ENCODE results near the gene RNASEH2B. TPM values are rescaled to one million over a fixed set of nuclear protein-coding genes. Genes with fewer than 3 reads are reported as not detected.
A peak's percentile ranks its signal among the peaks of the same experiment; 100 is the strongest.

The RNASEH2B gene
- total RNA-seq, 4 donors from 2014 or later: 11.1 to 45.0 (median 31.8) TPM

- no peak overlapping the region for H3K4me3 ChIP-seq
- H3K36me3 ChIP-seq: no peaks in the 10 kb centered on the region
- no peaks in the 10 kb centered on the region for H3K27me3 ChIP-seq
- H3K4me1 ChIP-seq: peaks cover 0 to 5% (median 0%) of the 10 kb centered on the region in 3 donors
- TF ChIP-seq, protein P1, sequence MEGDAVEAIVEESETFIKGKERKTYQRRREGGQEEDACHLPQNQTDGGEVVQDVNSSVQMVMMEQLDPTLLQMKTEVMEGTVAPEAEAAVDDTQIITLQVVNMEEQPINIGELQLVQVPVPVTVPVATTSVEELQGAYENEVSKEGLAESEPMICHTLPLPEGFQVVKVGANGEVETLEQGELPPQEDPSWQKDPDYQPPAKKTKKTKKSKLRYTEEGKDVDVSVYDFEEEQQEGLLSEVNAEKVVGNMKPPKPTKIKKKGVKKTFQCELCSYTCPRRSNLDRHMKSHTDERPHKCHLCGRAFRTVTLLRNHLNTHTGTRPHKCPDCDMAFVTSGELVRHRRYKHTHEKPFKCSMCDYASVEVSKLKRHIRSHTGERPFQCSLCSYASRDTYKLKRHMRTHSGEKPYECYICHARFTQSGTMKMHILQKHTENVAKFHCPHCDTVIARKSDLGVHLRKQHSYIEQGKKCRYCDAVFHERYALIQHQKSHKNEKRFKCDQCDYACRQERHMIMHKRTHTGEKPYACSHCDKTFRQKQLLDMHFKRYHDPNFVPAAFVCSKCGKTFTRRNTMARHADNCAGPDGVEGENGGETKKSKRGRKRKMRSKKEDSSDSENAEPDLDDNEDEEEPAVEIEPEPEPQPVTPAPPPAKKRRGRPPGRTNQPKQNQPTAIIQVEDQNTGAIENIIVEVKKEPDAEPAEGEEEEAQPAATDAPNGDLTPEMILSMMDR (IDR thresholded peaks at IDR 0.05): no peak
- no peak for TF ChIP-seq POLR2A (IDR thresholded peaks at IDR 0.05)
- intact Hi-C loops (cut with DNase I): no loop called here
- 51 to 68% methylated on average over 7 of the region's 7 CpGs for WGBS, 2 donors
- DNase-seq: no peak
- no peaks in the 10 kb centered on the region for H3K9me3 ChIP-seq
- no peak overlapping the region for H3K27ac ChIP-seq
Measured at GRCh38 chr13:50892210-50892944, 17.2 kb upstream of the RNASEH2B start.

- TF ChIP-seq POLR2A (IDR thresholded peaks at IDR 0.05): no peak
- TF ChIP-seq, protein P1 (IDR thresholded peaks at IDR 0.05): no peak
- intact Hi-C loops (cut with DNase I): no loop called here
- no peaks in the 10 kb centered on the region for H3K36me3 ChIP-seq
- H3K9me3 ChIP-seq: no peaks in the 10 kb centered on the region
- H3K4me1 ChIP-seq: peaks cover 0 to 5% (median 0%) of the 10 kb centered on the region in 3 donors
- peak overlapping the region in 1 of 4 donors; percentile 5 for H3K4me3 ChIP-seq
- DNase-seq: no peak
- no peaks in the 10 kb centered on the region for H3K27me3 ChIP-seq
- 34 to 44% methylated on average over 4 of the region's 4 CpGs for WGBS, 2 donors
- peak overlapping the region in 3 of 4 donors; percentile 27 to 67 (median 54) for H3K27ac ChIP-seq
Measured at GRCh38 chr13:50893211-50893852, 16.3 kb upstream of the RNASEH2B start.

DNA sequence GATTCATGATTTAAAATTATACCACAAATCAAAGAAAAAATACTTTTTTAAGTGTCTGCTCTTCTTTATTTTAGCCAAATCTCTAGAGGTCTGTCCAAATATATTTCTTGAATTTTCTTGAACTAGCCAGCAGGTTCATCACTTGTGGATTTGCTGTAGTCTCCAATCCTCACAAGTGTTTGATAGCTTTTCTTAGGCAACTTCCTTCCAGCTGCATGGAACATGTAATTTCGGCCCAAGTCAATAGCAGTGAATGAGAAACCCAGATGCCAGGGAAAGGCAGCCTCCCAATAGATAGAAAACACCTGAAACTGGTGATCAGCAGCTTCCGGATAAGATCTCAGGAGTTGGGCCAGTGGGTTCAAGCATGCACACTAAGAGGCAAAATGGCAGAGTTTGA, 15.6 kb upstream of the RNASEH2B start:
- Histone ChIP-seq H3K27ac (no peak overlapping the region), H3K4me1 (peaks cover 0 to 5% (median 0%) of the 10 kb centered on the region in 3 donors), H3K27me3 (no peaks in the 10 kb centered on the region), H3K4me3 (no peak overlapping the region), H3K36me3 (no peaks in the 10 kb centered on the region), H3K9me3 (no peaks in the 10 kb centered on the region)
- WGBS, 2 donors: 75 to 89% methylated on average over 2 of the region's 2 CpGs
- intact Hi-C loops (cut with DNase I): no loop called here
- DNase-seq: no peak
- no peak for TF ChIP-seq POLR2A (IDR thresholded peaks at IDR 0.05)
- TF ChIP-seq, protein P1 (IDR thresholded peaks at IDR 0.05): no peak

DNA sequence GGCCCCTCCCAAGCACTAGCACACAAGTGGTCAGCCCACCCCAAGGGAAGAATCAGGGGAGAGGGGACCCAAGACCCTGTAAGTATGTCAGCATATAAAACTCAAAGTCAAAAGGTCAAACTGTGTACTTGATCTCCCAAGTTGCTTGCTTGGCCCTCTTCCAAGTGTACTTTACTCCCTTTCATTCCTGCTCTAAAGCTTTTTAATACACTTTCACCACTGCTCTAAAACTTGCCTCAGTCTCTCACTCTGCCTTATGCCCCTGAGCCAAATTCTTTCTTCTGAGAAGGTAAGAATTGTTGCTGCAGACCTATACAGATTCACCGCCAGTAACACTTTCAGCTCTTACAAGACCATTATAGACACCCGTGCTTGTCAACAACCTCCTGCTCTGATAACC, 15.1 kb upstream of the RNASEH2B start:
- intact Hi-C loops (cut with DNase I): no loop called here
- no peak for DNase-seq
- peaks cover 0 to 5% (median 0%) of the 10 kb centered on the region in 3 donors for H3K4me1 ChIP-seq
- TF ChIP-seq, protein P1 (IDR thresholded peaks at IDR 0.05): no peak
- no peak for TF ChIP-seq POLR2A (IDR thresholded peaks at IDR 0.05)
- H3K36me3 ChIP-seq: no peaks in the 10 kb centered on the region
- H3K4me3 ChIP-seq: no peak overlapping the region
- H3K27ac ChIP-seq: no peak overlapping the region
- H3K27me3 ChIP-seq: no peaks in the 10 kb centered on the region
- no peaks in the 10 kb centered on the region for H3K9me3 ChIP-seq
- 91 to 98% methylated on average over 2 of the region's 2 CpGs for whole genome bisulfite sequencing, 2 donors

- Histone ChIP-seq H3K27ac (no peak overlapping the region), H3K36me3 (no peaks in the 10 kb centered on the region), H3K27me3 (no peaks in the 10 kb centered on the region), H3K4me1 (peaks cover 0 to 14% (median 0%) of the 10 kb centered on the region in 3 donors), H3K9me3 (no peaks in the 10 kb centered on the region), H3K4me3 (no peak overlapping the region)
- intact Hi-C loops (cut with DNase I): no loop called here
- 53 to 63% methylated on average over 1 of the region's 1 CpG for WGBS, 2 donors
- no peak for DNase-seq
- TF ChIP-seq, protein P1 (IDR thresholded peaks at IDR 0.05): no peak
- no peak for TF ChIP-seq POLR2A (IDR thresholded peaks at IDR 0.05)
Measured at GRCh38 chr13:50898338-50898737, 11.3 kb upstream of the RNASEH2B start.
